GM12878 (cell line): ENCODE measurements around the gene RPUSD3. TPM values are rescaled to one million over a fixed set of nuclear protein-coding genes. Genes with fewer than 3 reads are reported as not detected.

Experiments
- CBX3 ChIP-seq: fragments of 200-600 bp; sonication (generic); IDR thresholded peaks from 2 replicates; pipeline ENCODE4 v1.6.1; 2016; ENCODE audit warnings: low read depth, borderline replicate concordance
- CREM ChIP-seq: IDR thresholded peaks from 2 replicates; pipeline ENCODE4 v1.6.1; 2014; ENCODE audit warnings: antibody characterized with exemption, low read depth
- GABPA ChIP-seq: IDR thresholded peaks from 2 replicates; pipeline ENCODE4 v1.6.1; 2014; ENCODE audit warnings: antibody characterized with exemption, low read depth, mild to moderate bottlenecking, inconsistent platforms
- IRF4 ChIP-seq: IDR thresholded peaks from 2 replicates; pipeline ENCODE4 v1.6.1; 2011; ENCODE audit warnings: low read depth, low read length
- LARP7 ChIP-seq: fragments of 450-650 bp; IDR thresholded peaks from 2 replicates; pipeline ENCODE4 v1.6.1; 2017; ENCODE audit warnings: mild to moderate bottlenecking
- MEF2B ChIP-seq: fragments of 450-650 bp; IDR thresholded peaks from 2 replicates; pipeline ENCODE4 v1.6.1; 2018; ENCODE audit warnings: mild to moderate bottlenecking, moderate library complexity; ENCODE audit not compliant: partially characterized antibody, poor library complexity, severe bottlenecking
- NFXL1 ChIP-seq: fragments of 450-650 bp; IDR thresholded peaks from 2 replicates; pipeline ENCODE4 v1.6.1; 2017; ENCODE audit warnings: antibody characterized with exemption, mild to moderate bottlenecking, borderline replicate concordance
- NFYA ChIP-seq: IDR thresholded peaks from 2 replicates; pipeline ENCODE4 v1.6.1; 2011; ENCODE audit warnings: low read depth, mild to moderate bottlenecking, low read length, improper control_type of control experiment, borderline replicate concordance
- NR2C1 ChIP-seq: fragments of 450-650 bp; IDR thresholded peaks from 2 replicates; pipeline ENCODE4 v1.6.1; 2017; ENCODE audit warnings: antibody characterized with exemption, mild to moderate bottlenecking, moderate library complexity
- RAD51 ChIP-seq: fragments of 450-650 bp; IDR thresholded peaks from 2 replicates; pipeline ENCODE4 v1.6.1; 2016; ENCODE audit warnings: moderate library complexity, mild to moderate bottlenecking, inconsistent platforms
- STAT3 ChIP-seq: IDR thresholded peaks from 2 replicates; pipeline ENCODE4 v1.6.1; 2011; ENCODE audit warnings: low read depth, low read length, improper control_type of control experiment
- TCF3 ChIP-seq: IDR thresholded peaks from 2 replicates; pipeline ENCODE4 v1.6.1; 2012; ENCODE audit warnings: low read depth, mild to moderate bottlenecking, low read length, borderline replicate concordance; ENCODE audit not compliant: insufficient read depth
- TCF7 ChIP-seq: IDR thresholded peaks from 2 replicates; pipeline ENCODE4 v1.6.1; 2014; ENCODE audit warnings: antibody characterized with exemption, borderline replicate concordance
- YY1 ChIP-seq: IDR thresholded peaks from 2 replicates; pipeline ENCODE4 v1.6.1; 2011; ENCODE audit warnings: low read depth, mild to moderate bottlenecking, low read length
- ZBED1 ChIP-seq: IDR thresholded peaks from 2 replicates; pipeline ENCODE4 v1.6.1; 2016; ENCODE audit warnings: borderline replicate concordance
- polyA plus RNA-seq, 11 experiments: library from polyadenylated mRNA; depleted of rRNA in 4 of 11; unstranded in 6 of 11; stranded (reverse) in 5 of 11; fragments of >200 nt; fragmentation: Nextera tagmentation in 4 of 11; fragmentation: Illumina TruSeq in 1 of 11; extraction: Ambion mirVana in 4 of 11; extraction: Trizol in 1 of 11; gene quantifications; 1 replicate in 1 of 11; 2 replicates in 10 of 11; pipeline versions ENCODE4 v1.2.1 to v1.2.3, GENCODE V29; 2011 to 2016; ENCODE audit warnings: inconsistent platforms in 2 of 11, missing spikeins in 2 of 11, low read depth in 1 of 11
- total RNA-seq, 4 experiments: library from RNA; depleted of rRNA in 3 of 4; stranded (reverse); fragments of >200 nt in 3 of 4; fragmentation: Illumina TruSeq in 1 of 4; extraction: Trizol in 1 of 4; gene quantifications; 2 replicates each; pipeline versions ENCODE4 v1.2.1 to v1.2.3, GENCODE V29; 2013 to 2021
- TF ChIP-seq, protein P1 (sequence below): IDR thresholded peaks from 2 replicates; pipeline ENCODE4 v1.6.1; 2012; ENCODE audit warnings: improper control_type of control experiment, low read depth, low read length; ENCODE audit not compliant: insufficient replicate concordance
- TF ChIP-seq, protein P2 (sequence below): fragments of 450-650 bp; conservative IDR thresholded peaks from 2 replicates; pipeline ENCODE4 v1.6.1; 2017; ENCODE audit warnings: mild to moderate bottlenecking, moderate library complexity
- TF ChIP-seq, protein P3 (sequence below): IDR thresholded peaks from 2 replicates; pipeline ENCODE4 v1.6.1; 2011; ENCODE audit warnings: borderline replicate concordance, low read depth, mild to moderate bottlenecking, moderate library complexity, low read length; ENCODE audit not compliant: insufficient read depth, poor library complexity, severe bottlenecking
- TF ChIP-seq, protein P4 (sequence below): fragments of 450-650 bp; IDR thresholded peaks from 2 replicates; pipeline ENCODE4 v1.6.1; 2014; ENCODE audit warnings: mild to moderate bottlenecking
- TF ChIP-seq, protein P5 (sequence below): IDR thresholded peaks from 2 replicates; pipeline ENCODE4 v1.6.1; 2012; ENCODE audit warnings: low read depth, low read length, improper control_type of control experiment

Gene RPUSD3
- total and polyA plus RNA-seq, 10 of the 15 experiments (the other 5 are each of a cell fraction or from before 2014, with no cell fraction given) = 6.4 to 72.9 (median 41.8) TPM

DNA sequence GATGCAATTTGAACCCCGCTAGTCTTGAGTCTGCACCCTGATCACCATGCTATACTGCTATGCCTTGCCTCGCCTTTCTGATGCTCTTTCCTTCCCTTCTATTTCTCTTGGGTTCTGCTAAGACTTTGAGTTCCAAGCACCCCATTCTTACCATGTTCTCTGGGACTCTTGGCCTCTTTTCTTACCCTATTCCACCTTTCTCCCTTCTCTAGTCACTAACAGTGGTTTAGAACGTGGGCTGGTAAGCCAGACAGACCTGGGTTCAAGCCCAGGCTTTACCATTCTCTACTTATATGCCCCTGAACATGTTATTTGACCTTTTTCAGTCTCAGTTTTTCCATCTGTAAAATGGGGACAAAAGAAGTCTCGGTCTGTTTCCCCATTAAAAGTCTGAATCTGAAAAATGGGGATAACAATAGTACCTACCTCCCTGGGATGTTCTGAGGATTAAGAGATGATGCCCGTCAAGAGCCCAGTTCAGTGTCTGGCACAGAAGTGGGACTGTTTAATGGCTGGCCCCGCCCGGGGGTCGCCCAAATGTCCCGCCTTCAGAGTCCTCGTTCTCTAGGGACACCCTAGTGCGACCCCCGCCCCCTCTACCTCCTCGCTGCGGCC, 51.9 kb downstream of the RPUSD3 start (continued):
- TF ChIP-seq, protein P1, sequence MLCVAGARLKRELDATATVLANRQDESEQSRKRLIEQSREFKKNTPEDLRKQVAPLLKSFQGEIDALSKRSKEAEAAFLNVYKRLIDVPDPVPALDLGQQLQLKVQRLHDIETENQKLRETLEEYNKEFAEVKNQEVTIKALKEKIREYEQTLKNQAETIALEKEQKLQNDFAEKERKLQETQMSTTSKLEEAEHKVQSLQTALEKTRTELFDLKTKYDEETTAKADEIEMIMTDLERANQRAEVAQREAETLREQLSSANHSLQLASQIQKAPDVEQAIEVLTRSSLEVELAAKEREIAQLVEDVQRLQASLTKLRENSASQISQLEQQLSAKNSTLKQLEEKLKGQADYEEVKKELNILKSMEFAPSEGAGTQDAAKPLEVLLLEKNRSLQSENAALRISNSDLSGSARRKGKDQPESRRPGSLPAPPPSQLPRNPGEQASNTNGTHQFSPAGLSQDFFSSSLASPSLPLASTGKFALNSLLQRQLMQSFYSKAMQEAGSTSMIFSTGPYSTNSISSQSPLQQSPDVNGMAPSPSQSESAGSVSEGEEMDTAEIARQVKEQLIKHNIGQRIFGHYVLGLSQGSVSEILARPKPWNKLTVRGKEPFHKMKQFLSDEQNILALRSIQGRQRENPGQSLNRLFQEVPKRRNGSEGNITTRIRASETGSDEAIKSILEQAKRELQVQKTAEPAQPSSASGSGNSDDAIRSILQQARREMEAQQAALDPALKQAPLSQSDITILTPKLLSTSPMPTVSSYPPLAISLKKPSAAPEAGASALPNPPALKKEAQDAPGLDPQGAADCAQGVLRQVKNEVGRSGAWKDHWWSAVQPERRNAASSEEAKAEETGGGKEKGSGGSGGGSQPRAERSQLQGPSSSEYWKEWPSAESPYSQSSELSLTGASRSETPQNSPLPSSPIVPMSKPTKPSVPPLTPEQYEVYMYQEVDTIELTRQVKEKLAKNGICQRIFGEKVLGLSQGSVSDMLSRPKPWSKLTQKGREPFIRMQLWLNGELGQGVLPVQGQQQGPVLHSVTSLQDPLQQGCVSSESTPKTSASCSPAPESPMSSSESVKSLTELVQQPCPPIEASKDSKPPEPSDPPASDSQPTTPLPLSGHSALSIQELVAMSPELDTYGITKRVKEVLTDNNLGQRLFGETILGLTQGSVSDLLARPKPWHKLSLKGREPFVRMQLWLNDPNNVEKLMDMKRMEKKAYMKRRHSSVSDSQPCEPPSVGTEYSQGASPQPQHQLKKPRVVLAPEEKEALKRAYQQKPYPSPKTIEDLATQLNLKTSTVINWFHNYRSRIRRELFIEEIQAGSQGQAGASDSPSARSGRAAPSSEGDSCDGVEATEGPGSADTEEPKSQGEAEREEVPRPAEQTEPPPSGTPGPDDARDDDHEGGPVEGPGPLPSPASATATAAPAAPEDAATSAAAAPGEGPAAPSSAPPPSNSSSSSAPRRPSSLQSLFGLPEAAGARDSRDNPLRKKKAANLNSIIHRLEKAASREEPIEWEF = no peak
- TF ChIP-seq, protein P2, sequence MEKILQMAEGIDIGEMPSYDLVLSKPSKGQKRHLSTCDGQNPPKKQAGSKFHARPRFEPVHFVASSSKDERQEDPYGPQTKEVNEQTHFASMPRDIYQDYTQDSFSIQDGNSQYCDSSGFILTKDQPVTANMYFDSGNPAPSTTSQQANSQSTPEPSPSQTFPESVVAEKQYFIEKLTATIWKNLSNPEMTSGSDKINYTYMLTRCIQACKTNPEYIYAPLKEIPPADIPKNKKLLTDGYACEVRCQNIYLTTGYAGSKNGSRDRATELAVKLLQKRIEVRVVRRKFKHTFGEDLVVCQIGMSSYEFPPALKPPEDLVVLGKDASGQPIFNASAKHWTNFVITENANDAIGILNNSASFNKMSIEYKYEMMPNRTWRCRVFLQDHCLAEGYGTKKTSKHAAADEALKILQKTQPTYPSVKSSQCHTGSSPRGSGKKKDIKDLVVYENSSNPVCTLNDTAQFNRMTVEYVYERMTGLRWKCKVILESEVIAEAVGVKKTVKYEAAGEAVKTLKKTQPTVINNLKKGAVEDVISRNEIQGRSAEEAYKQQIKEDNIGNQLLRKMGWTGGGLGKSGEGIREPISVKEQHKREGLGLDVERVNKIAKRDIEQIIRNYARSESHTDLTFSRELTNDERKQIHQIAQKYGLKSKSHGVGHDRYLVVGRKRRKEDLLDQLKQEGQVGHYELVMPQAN = 0 out of 2 replicates have a peak, but pooled peaks have one; percentile 84
- no peak for TF ChIP-seq RAD51
- no peak for TF ChIP-seq STAT3
- TF ChIP-seq IRF4 = no peak
- TF ChIP-seq, protein P3, sequence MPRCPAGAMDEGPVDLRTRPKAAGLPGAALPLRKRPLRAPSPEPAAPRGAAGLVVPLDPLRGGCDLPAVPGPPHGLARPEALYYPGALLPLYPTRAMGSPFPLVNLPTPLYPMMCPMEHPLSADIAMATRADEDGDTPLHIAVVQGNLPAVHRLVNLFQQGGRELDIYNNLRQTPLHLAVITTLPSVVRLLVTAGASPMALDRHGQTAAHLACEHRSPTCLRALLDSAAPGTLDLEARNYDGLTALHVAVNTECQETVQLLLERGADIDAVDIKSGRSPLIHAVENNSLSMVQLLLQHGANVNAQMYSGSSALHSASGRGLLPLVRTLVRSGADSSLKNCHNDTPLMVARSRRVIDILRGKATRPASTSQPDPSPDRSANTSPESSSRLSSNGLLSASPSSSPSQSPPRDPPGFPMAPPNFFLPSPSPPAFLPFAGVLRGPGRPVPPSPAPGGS = no peak
- TF ChIP-seq, protein P4, sequence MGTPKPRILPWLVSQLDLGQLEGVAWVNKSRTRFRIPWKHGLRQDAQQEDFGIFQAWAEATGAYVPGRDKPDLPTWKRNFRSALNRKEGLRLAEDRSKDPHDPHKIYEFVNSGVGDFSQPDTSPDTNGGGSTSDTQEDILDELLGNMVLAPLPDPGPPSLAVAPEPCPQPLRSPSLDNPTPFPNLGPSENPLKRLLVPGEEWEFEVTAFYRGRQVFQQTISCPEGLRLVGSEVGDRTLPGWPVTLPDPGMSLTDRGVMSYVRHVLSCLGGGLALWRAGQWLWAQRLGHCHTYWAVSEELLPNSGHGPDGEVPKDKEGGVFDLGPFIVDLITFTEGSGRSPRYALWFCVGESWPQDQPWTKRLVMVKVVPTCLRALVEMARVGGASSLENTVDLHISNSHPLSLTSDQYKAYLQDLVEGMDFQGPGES = no peak
- TF ChIP-seq GABPA = no peak
- TF ChIP-seq YY1 = no peak
- no peak for TF ChIP-seq ZBED1
- TF ChIP-seq MEF2B = peak; percentile 87
- no peak for TF ChIP-seq CBX3
- no peak for TF ChIP-seq CREM
- no peak for TF ChIP-seq NFYA
- no peak for TF ChIP-seq TCF7
- TF ChIP-seq LARP7 = no peak
- no peak for TF ChIP-seq NFXL1
- TF ChIP-seq, protein P5, sequence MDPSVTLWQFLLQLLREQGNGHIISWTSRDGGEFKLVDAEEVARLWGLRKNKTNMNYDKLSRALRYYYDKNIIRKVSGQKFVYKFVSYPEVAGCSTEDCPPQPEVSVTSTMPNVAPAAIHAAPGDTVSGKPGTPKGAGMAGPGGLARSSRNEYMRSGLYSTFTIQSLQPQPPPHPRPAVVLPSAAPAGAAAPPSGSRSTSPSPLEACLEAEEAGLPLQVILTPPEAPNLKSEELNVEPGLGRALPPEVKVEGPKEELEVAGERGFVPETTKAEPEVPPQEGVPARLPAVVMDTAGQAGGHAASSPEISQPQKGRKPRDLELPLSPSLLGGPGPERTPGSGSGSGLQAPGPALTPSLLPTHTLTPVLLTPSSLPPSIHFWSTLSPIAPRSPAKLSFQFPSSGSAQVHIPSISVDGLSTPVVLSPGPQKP = no peak
- no peak for TF ChIP-seq NR2C1
- TF ChIP-seq TCF3 = no peak
